D341Med (cell line): ENCODE measurements around the gene MBD5.
"Not testable (repeated sequence)": the region's sequence is repeated elsewhere in the genome, so short reads cannot be mapped to it uniquely, and the experiment has no call there.

Source experiments
- DNase-seq: peaks from one replicate; pipeline ENCODE4 v3.0.0; 2012; ENCODE audit warnings: low spot score

The MBD5 gene

GRCh38 chr2:148021059-148021861 lies at the start of gene MBD5:
Gene MBD5, plus strand, starts transcription at chr2:148021091.
- DNase-seq: peak; percentile 18

- no peak for DNase-seq
Observed at GRCh38 chr2:147976102-147976501, 44.8 kb upstream of the MBD5 start.

- no peak for DNase-seq
Observed at GRCh38 chr2:147977679-147978078, 43.2 kb upstream of the MBD5 start.

- no peak for DNase-seq
Observed at GRCh38 chr2:147980940-147981528, 39.9 kb upstream of the MBD5 start.

GRCh38 chr2:147989102-147989501 lies 31.8 kb upstream of the MBD5 start:
- DNase-seq: no peak

- peak; percentile 50 for DNase-seq
Observed at GRCh38 chr2:147989809-147990403, 31.0 kb upstream of the MBD5 start.

- DNase-seq: not testable (repeated sequence)
Observed at GRCh38 chr2:147994965-147995364, 25.9 kb upstream of the MBD5 start.

GRCh38 chr2:147996828-147997227 lies 24.1 kb upstream of the MBD5 start:
- no peak for DNase-seq

- DNase-seq: peak; percentile 30
Observed at GRCh38 chr2:147998203-147998602, 22.7 kb upstream of the MBD5 start.

GRCh38 chr2:147999126-147999525 lies 21.8 kb upstream of the MBD5 start:
- DNase-seq: peak; percentile 26

GRCh38 chr2:148000095-148000494 lies 20.8 kb upstream of the MBD5 start:
- no peak for DNase-seq

- not testable (repeated sequence) for DNase-seq
Observed at GRCh38 chr2:148002420-148002819, 18.5 kb upstream of the MBD5 start.

- DNase-seq: peak; percentile 19
Observed at GRCh38 chr2:148006249-148007007, 14.5 kb upstream of the MBD5 start.

- DNase-seq: no peak
Observed at GRCh38 chr2:148007219-148007900, 13.5 kb upstream of the MBD5 start.

GRCh38 chr2:148008411-148008810 lies 12.5 kb upstream of the MBD5 start:
- DNase-seq: not testable (repeated sequence)

GRCh38 chr2:148013876-148014275 lies 7.0 kb upstream of the MBD5 start:
- DNase-seq: no peak

GRCh38 chr2:148014616-148015015 lies 6.3 kb upstream of the MBD5 start:
- DNase-seq: no peak

- DNase-seq: peak; percentile 89
Observed at GRCh38 chr2:148020111-148021058, 506 bp upstream of the MBD5 start, which contains the start of gene ORC4. Gene ORC4, minus strand, starts transcription at chr2:148020737. Its CDS starts 44,779 bp downstream, at chr2:147975958.

GRCh38 chr2:148021886-148022285 lies 995 bp downstream of the MBD5 start:
- DNase-seq: no peak

- no peak for DNase-seq
Observed at GRCh38 chr2:148022351-148022750, 1.5 kb downstream of the MBD5 start.

GRCh38 chr2:148022882-148023281 lies 2.0 kb downstream of the MBD5 start:
- no peak for DNase-seq
